Epithelial cell of prostate (primary cell): Measurements from ENCODE around the gene VGLL4.
"Not testable (repeated sequence)": the region's sequence is repeated elsewhere in the genome, so short reads cannot be mapped to it uniquely, and the experiment has no call there.

Experiments
- DNase-seq: peaks from one replicate; pipeline ENCODE4 v3.0.0-alpha.2; 2011; ENCODE audit warnings: low read depth, low spot score
- H3K27ac ChIP-seq: fragments of 450-650 bp; 2 replicates; pipeline ENCODE4 v1.5.1; 2017; ENCODE audit warnings: mild to moderate bottlenecking

The VGLL4 gene

DNA sequence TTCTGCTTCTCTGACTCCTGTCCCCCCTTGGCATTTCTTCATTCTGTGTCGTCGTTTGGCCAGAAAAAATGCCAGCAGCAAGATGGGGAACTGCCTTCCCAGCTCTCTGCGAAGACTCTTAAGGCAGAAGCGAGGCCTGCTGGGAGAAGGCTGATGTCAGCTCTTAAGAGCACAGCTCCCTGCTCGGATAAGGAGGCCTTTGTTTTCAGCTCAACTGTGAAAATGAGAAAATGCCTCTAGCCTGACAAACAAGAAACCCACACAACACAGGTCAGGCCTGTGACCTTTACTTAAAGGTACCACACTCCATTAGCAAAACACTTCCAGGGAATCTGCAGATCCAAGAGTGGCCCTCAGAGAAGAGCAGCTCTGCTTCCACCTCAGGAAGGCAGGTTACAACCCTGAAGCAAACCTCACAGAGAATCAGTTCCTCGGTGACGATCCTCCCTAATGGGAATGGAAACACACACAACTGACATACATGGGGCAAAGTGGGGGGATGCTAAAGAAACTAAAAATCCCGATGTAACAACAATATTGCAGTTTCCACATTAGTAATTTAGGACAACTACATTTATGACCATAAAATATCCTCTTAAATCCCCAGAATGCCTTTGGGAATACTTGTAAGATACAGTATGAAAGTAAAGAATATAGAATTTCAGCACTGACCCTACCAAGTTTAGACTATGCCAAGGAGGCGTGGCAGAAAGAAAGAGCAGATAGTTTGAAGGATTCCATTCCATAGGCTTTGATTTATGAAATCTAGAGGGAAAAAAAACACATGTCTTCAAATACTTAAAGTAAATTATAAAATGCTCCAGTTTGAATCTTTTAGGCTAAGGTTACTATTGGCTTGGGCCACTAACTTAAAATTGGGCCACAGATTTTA lies 52.1 kb downstream of the VGLL4 start:
- peak overlapping the region; percentile 64 for H3K27ac ChIP-seq
- no peak for DNase-seq

DNA sequence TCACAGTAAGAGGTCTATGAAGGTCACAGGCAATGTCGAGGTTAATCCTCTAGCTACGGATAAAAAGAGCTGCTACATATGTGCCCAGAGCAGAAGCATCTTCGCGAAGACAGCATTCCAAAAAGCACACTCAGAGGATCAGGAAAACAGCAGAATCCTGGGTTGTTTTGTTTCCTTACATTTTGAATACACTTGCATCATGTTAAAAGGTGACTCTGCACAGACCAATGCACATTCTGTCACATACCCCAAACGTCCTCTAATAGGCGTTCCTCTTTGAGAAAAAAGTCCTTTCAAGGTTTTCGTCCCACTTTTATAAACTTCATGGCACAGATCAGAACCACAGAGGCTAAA lies 52.7 kb downstream of the VGLL4 start:
- DNase-seq: no peak
- H3K27ac ChIP-seq: peak overlapping the region; percentile 64

DNA sequence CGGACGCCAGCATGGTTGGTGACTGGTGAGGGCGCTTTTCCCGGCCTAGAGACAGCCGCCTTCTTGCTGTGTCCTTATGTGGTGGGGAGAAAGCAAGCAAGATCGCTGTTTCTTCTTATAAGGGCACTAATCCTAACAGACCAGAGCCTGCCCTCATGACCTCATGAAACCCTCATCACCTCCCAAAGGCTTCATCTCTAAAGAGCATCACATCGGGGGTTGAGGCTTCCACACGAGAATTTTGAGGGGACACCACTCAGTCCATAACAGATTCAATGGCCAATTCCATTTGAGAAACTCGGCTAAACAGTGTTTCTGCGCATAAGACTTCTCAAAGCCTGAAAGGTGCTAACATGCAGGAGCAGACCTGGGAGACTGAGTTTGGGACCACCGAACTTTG lies 54.0 kb downstream of the VGLL4 start:
- no peak for DNase-seq
- no peak overlapping the region for H3K27ac ChIP-seq

DNA sequence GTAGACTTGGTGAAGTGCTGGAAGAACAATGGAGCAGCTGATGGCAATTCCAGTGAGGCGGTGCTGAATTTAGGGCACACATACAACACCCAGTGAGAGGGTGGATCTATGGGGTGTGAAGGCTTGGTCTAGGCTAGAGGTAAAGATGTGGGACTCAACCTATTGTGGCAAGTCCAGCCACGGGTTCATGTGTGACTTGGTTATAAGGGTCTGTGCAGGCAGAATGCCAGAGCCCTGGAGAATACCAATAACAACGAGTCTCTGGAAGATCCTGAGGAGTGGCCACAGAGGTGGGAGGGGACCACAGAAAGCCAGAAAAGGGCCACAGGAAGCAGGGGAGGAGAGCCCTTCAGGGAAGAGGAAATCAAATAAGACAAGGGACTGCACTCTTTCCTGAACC lies 55.0 kb downstream of the VGLL4 start:
- DNase-seq: no peak
- no peak overlapping the region for H3K27ac ChIP-seq

DNA sequence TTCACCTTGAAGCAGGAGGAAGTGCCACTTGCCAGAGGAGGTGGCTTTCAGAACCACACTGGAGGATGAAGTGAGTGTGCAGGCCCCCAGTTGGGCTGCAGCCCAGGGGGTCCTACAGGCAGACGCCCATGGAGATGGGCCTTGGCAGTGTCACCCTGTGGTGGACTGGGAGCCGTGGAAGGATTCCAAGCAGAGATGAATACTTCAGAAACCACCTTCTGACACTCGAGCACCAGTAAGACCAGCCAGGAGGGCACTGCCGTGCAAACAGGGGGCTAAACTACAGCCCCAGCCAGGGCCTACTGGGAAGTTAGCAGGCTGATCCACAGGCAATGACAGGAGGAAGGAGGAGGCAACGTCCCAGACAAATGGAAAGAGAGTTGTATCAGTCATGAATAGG lies 55.4 kb downstream of the VGLL4 start:
- DNase-seq: no peak
- H3K27ac ChIP-seq: no peak overlapping the region

DNA sequence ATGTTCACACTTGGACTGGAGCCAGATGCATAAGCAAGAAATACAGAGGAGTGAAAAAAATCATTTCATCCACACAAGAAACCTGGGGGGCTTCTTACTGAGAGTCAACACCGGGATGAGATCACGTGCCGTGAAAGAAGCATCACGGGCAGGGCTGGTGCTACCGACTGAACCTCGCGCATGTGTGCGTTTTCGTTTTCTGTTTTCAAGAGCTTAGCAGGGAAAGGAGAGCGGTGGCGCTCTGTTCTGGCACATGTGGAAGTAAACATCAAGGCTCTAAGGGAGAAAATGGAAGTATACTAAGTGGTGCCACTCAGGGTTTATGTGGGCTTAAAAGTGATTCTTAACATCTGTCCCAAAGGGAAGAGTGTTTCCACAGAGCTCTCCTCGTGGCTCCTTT lies 55.9 kb downstream of the VGLL4 start:
- H3K27ac ChIP-seq: no peak overlapping the region
- DNase-seq: no peak

DNA sequence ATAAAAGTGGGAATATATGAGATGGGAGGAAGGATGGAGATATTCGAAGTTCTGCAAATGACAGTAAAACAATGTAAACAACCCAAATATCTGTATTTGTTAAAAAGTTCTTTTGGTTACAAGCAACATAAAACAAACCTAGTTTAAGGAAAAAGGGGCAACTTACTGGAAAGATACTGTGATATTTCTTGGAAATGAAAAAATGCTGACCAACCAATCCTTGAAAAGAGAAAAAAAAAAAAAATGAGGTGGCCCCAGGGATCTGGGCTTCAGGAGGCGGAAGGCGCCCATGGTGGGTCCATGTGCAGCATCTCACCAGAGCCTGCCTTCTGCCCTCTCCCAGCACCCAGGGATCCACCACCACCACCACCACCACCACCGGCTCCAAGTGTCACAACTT lies 59.1 kb downstream of the VGLL4 start:
- no peak overlapping the region for H3K27ac ChIP-seq
- DNase-seq: no peak

DNA sequence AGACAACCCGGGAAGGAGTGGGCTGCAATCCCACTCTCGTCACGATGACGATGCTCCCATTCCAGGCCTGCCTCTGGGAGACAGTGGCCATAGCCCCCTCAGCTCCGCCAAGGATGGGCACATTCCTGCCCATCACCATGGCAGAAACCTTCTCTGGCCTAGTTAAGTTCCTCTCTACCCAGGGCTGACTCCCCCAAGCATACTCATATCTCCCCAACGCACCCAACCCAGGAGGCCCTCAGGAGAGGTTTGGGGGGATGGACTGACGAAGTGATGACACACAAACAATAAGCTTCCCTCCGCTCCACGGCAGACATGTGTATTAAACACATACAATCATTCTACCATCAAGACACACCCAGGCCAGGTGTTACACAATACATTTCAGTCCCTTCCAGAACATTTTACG lies 60.1 kb downstream of the VGLL4 start:
- H3K27ac ChIP-seq: peak overlapping the region; percentile 18
- DNase-seq: no peak

DNA sequence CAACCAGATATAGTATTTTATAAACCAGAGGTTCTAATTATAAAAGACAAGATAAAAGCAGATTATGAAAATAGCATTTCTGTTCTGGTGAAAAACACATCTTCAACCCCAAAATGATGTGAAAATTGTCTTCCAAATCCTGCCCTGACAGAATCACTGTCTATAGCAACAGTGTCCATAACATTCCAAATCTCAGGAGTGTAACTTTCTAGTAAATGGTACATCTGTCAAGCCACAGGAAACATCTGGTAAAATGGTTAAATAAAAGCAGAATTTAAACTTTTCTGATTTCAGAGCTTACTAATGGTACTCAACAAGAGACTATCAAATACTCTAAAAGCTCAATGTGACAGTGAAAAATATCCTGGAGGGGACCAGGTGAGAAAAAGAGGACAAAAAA lies 60.5 kb downstream of the VGLL4 start:
- DNase-seq: no peak
- H3K27ac ChIP-seq: peak overlapping the region; percentile 18

DNA sequence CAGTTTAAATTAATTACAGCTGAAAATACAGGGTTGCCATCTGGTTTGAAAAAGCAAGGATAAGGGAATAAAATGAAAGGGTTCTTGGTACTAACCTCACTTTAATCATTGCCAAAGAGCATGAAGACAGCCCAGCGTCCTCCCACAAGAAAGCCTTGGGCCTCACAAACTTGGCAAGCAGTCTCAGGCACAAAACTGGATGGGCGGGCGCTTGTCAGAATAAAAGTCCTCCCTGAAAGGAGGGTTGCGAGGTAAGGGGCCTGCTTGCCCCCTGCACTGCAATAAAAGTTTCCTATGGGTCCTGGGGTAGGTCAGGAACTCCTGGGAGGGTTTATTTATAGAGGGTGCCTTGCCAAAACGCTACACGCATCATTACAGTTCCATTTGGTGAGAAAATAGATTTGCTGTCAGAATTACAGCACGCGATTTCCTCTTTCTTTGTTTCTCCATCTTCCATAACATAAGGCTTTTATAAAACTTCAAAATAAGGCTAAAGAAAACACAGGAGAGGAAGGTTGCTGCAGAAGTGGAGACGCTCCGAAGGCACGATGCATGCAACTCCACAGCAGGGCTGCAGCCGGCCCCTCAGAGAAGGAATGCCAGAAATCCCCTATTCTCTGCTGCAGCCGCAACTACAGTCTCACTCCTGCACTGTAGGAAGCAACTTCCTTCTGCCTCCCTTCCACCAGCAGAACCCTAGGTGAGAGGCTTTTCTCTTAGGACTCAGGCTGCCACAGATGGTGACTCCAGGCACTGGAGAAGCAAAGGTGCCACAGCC lies 61.3 kb downstream of the VGLL4 start:
- peak overlapping the region; percentile 29 for H3K27ac ChIP-seq
- DNase-seq: no peak

DNA sequence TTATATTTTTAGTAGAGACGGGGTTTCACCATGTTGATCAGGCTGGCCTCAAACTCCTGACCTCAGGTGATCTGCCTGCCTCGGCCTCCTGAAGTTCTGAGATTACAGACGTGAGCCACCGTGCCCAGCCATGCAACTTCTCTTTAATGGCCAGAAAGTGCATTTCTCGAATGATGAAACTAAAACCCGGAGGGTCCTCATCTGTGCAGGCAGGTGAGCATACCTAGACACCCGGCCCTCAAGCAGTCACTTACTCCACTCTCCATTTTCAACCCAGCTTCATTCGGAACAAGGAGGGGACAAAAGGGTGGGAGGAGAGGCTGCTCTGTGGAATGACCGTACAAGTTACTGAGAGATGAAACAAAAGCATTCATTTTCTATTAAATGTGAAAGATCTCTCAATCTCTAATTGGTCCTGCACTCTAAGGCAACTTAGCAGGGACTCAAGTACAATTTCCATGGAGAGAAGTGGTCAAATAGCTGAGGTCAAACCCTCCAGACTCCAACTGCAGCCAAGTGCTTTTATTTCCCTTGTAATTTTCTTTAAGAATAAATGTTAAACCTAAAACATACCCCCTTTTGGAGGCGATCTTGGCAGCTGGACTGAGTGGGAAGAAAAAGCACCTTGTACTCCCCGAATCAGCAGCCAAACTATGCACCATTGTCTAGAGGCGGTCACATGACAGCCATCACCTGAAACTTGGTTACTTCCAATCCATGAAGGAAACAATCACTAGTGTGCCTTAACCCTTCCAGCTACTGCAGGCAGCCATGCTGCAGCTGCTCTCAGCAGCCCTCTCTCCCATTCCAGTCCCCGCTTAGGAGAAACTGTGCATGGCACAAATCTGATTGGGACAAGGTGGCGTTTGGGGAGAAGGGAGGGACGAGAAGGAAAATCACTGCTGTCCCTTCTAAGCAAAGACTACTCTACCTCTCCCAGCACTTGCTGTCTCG lies 62.2 kb downstream of the VGLL4 start:
- DNase-seq: no peak
- H3K27ac ChIP-seq: peak overlapping the region; percentile 29

DNA sequence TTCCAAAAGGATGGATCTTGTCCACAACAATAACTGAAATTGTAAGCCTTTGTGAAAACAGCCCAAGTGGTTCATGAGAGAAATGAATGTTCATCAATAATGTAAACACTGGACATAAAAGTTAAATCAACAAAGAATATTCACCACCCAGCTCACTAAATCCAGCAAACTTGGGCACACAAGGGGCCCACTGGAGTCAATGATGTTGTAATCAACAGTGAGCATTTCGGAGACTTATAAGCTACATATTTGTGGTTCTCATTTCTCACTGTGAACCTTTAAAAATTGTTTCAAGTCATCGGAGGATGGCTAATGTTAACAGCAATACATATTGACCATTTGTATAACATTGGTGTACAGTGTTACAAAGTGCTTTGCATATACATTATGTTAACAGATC lies 63.1 kb downstream of the VGLL4 start:
- no peak overlapping the region for H3K27ac ChIP-seq
- no peak for DNase-seq

DNA sequence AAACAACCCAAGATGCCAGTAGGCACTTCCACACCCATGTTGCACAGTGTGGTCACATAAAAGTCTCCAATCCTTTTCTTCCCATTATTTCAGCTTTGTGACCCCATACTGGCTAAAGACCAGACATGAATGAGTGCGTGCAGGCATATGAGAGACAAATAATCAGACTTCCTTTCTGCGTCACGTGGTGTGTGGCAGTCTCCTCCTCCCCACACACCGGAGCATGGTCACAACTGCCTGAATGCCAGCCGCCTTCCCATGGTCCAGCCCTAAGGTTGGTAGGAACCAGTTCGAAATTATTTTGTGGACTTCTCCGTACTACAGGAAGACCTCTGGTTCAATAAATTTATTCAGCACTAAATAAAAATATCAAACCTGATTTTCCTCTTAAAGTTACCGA lies 65.5 kb downstream of the VGLL4 start:
- no peak overlapping the region for H3K27ac ChIP-seq
- DNase-seq: no peak

DNA sequence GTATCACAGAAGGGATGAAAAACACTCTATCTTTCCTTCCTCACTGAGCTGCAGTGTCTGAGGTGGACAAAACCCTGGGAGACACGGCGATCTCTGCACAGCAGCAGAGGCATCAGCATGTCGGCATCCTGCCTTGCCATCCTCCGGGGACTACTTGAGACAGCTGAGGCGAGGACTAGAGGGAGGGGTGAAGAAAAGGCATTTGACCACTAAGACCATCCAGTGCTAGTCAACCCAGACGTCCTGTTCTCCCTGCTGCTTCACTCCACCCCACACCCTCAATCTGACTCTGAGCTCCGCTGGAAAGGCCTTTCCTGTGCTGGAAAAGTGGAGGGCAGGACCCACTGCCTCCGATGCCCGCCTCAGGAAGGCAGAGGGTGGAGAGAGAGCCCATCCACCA lies 67.3 kb downstream of the VGLL4 start:
- DNase-seq: no peak
- no peak overlapping the region for H3K27ac ChIP-seq

DNA sequence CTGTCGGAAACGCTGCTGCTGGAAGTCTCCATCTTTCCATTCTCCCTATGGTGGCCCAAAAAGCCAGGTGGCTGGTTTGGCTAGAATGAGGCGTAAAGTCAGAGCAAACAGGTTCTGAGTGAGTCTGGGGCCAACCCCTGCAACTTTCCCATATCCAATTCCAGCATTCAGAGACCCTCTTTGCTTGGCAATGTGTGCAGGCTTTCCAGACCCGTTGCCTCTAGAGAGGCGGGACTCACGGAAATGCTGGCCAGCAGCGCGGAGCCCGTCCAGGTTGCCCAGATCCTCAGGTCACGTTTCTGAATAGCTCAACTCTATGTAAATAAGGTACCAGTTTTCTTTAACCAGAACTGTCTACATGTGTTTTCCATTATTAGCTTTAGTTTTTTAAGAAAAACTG lies 68.0 kb downstream of the VGLL4 start:
- H3K27ac ChIP-seq: no peak overlapping the region
- DNase-seq: no peak

DNA sequence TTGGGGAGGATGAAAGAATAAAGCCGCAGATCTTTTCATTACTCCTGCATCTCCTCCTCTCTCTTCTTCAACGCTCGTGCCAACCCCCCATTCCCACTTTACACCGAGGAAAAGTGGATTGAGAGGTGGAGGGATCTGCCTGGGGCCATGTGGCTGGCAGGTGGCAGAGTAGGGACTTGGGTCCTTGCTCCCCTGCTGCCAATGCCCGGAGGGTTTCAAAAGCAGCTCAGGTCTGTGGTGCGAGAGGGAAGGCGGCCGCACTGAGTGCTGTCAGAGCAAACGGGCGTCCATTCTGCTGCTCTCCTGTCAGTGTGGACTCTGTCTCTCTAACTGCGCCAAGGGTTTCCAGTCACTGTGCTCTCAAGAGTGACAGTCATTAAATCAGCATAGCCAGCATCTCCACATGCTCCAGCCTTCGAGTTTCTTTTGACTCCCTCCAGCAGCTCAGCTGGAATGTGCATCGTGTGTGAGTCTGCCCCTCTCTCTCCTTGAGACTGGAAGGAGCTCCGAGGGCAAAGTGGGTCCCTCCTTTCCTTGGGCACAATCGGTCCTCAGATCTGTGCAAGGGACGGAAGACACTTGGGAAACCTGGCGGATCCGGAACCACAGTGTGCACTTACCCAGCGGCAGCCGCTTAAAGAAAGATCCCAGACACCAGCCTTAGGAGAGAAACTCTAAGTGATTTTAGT lies 68.6 kb downstream of the VGLL4 start:
- H3K27ac ChIP-seq: no peak overlapping the region
- DNase-seq: no peak

DNA sequence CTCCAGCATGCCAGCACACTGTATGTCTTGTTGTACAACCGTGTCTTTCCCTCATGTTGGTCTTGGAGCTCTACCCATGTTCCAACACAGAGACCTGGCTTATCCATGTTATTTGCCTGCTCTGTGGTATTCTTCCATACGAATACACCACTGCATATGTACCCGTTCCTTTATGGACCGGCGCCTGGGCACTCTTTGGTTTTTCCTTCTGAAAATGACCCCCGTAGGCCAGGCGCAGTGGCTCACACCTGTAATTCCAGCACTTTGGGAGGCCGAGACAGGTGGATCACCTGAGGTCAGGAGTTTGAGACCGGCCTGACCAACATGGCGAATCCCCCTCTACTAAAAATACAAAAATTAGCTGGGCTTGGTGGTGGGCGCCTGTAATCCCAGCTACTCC lies 71.1 kb downstream of the VGLL4 start:
- DNase-seq: not testable (repeated sequence)

DNA sequence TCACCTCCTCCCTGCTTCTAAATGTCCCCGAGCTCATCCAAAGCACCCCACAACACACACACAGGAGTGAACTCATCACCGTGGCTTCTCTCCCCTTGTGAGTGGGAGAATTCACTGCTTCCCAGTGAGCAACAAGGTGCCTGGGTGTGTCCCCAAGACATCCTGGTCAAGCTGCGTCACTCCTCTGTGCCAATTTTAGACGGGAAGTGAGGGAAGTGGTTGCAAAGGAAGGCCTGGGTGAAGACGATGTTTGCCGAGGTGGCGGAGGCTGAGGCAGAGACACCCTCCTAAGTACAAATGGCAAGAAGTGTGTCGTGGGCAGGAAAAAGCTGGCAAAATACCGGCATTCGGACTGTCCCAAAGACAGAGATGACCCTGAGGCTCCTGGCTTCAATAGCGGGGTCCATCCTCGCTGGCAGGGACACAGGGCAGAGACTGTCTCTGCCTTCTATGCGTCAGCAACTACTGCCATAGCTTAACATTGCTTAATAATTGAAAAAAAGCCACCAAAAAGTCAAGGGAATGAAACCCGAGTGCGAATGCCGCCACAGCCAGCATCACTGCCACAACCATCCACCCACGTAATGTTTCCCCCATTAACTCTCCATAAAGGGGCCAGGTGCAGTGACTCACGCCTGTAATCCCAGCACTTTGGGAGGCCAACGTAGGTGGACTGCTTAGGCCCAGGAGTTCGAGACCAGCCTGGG lies 72.8 kb downstream of the VGLL4 start:
- H3K27ac ChIP-seq: peak overlapping the region; percentile 28

More for the DNA sequence above, 71.1 kb downstream of the VGLL4 start:
- not testable (repeated sequence) for H3K27ac ChIP-seq

DNA sequence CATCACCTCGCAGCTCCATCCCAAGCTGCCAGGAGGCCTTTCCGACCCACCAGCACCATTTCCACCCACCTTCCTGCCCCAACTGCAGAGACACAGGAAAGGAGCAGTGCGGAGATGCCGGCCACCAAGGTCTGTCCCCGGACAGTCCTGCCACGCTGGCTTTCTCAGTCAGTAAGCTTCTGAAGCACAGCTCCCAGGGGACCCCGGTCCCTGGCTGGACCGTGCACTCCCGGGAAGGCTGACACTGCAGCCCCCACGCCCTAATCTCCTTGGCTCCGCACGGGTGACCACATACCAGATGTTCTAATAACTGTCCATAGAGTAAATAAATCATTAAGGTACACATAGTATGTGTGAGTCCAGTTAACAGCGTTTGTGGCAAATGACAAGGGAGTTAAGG lies 73.5 kb downstream of the VGLL4 start:
- no peak for DNase-seq
- H3K27ac ChIP-seq: peak overlapping the region; percentile 28

More for the DNA sequence above, 72.8 kb downstream of the VGLL4 start:
- no peak for DNase-seq
